ENCODE measurements around the gene GCLC. TPM values are rescaled to one million over a fixed set of nuclear protein-coding genes. Genes with fewer than 3 reads are reported as not detected.

Gene GCLC
- total RNA-seq, 1 experiment from 2014 or later = 37.2 TPM

DNA sequence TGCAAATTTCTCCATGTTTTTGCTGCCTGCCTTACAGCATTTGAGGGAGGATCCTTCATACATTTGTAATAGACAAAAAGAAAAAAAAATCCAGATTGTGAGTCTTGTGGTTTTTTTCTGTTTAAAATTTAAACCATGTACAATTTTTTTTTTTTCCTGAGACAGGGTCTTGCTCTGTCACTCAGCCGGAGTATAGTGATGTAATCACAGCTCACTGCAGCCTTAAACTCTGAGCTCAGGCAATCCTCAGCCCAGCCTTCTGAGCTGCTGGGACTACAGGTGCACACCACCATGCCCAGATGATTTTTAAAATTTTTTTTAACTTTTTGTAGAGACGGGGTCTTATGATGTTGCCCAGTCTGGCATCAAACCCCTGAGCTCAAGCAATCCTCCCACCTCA, 97.0 kb downstream of the GCLC start:
- Histone ChIP-seq H3K27ac (ENCODE audit: low read length) (no peak overlapping the region), H3K27me3 (ENCODE audit: control insufficient read depth, insufficient read depth, low read length) (peaks cover 6% of the 10 kb centered on the region; the same call in 1 of the 2 replicates), H3K36me3 (ENCODE audit: control insufficient read depth, insufficient read depth, low read length) (no peaks in the 10 kb centered on the region; the same call in 1 of the 2 replicates), H3K4me1 (ENCODE audit: control insufficient read depth, insufficient read depth, low read length) (no peaks in the 10 kb centered on the region), H3K9me3 (ENCODE audit: control insufficient read depth, insufficient read depth, low read depth, low read length) (peaks cover 3% of the 10 kb centered on the region; the same call in 1 of the 2 replicates), H3K4me3 (ENCODE audit: low read depth in 2 of 2, low read length in 2 of 2) (no peak overlapping the region)
- intact Hi-C loops (cut with micrococcal nuclease; ENCODE audit: unreplicated experiment) = no loop called here
- ATAC-seq (no peak), DNase-seq (ENCODE audit: low read depth, low spot score) (no peak)
- TF ChIP-seq, protein P1, sequence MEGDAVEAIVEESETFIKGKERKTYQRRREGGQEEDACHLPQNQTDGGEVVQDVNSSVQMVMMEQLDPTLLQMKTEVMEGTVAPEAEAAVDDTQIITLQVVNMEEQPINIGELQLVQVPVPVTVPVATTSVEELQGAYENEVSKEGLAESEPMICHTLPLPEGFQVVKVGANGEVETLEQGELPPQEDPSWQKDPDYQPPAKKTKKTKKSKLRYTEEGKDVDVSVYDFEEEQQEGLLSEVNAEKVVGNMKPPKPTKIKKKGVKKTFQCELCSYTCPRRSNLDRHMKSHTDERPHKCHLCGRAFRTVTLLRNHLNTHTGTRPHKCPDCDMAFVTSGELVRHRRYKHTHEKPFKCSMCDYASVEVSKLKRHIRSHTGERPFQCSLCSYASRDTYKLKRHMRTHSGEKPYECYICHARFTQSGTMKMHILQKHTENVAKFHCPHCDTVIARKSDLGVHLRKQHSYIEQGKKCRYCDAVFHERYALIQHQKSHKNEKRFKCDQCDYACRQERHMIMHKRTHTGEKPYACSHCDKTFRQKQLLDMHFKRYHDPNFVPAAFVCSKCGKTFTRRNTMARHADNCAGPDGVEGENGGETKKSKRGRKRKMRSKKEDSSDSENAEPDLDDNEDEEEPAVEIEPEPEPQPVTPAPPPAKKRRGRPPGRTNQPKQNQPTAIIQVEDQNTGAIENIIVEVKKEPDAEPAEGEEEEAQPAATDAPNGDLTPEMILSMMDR (IDR thresholded peaks at IDR 0.05) = no peak
- TF ChIP-seq TCF7L2 (IDR thresholded peaks at IDR 0.05; ENCODE audit: low read depth, low read length) = no peak
- TF ChIP-seq POLR2AphosphoS5 (IDR thresholded peaks at IDR 0.05; ENCODE audit: low read depth, low read length) = no peak
- TF ChIP-seq, protein P2, sequence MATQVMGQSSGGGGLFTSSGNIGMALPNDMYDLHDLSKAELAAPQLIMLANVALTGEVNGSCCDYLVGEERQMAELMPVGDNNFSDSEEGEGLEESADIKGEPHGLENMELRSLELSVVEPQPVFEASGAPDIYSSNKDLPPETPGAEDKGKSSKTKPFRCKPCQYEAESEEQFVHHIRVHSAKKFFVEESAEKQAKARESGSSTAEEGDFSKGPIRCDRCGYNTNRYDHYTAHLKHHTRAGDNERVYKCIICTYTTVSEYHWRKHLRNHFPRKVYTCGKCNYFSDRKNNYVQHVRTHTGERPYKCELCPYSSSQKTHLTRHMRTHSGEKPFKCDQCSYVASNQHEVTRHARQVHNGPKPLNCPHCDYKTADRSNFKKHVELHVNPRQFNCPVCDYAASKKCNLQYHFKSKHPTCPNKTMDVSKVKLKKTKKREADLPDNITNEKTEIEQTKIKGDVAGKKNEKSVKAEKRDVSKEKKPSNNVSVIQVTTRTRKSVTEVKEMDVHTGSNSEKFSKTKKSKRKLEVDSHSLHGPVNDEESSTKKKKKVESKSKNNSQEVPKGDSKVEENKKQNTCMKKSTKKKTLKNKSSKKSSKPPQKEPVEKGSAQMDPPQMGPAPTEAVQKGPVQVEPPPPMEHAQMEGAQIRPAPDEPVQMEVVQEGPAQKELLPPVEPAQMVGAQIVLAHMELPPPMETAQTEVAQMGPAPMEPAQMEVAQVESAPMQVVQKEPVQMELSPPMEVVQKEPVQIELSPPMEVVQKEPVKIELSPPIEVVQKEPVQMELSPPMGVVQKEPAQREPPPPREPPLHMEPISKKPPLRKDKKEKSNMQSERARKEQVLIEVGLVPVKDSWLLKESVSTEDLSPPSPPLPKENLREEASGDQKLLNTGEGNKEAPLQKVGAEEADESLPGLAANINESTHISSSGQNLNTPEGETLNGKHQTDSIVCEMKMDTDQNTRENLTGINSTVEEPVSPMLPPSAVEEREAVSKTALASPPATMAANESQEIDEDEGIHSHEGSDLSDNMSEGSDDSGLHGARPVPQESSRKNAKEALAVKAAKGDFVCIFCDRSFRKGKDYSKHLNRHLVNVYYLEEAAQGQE (IDR thresholded peaks at IDR 0.05; ENCODE audit: insufficient read depth in 1 of 2, low read depth in 2 of 2, low read length in 1 of 2) = no peak
- TF ChIP-seq SIN3A (IDR thresholded peaks at IDR 0.05; ENCODE audit: borderline replicate concordance, insufficient read depth, low read depth, low read length) = no peak
- ChIA-PET POLR2A (interaction anchor here (0.5 kb wide), 1 partner anchor 221 kb away, joined by 5 read pairs; no protein-coding TSS in a partner anchor), CTCF (no interaction called here)
- no TSS peak for BruUV-seq (replicated peaks)
- in situ Hi-C loops (cut with HindIII; ENCODE audit: low pct_unique_long_range_greater_than_20kb, low sequenced_read_pairs) = no loop called here

Other genes with a start within 250 kb of the GCLC start
- 218 TPM for gene ELOVL5, start 196.2 kb downstream of the GCLC start, total RNA-seq (2021; ENCODE audit: unreplicated experiment)
- 0.21 TPM for gene KLHL31, start 120.7 kb upstream of the GCLC start, total RNA-seq (2021; ENCODE audit: unreplicated experiment)
- 13.8 TPM for gene LRRC1, start 249.9 kb upstream of the GCLC start, total RNA-seq (2021; ENCODE audit: unreplicated experiment)

Data from Panc1 (cell line).